CD14-positive monocyte (primary cell): ENCODE results near the gene ZSWIM3. TPM values are rescaled to one million over a fixed set of nuclear protein-coding genes. Genes with fewer than 3 reads are reported as not detected.

Experiments
- DNase-seq, 3 donors: peaks; one replicate each; pipeline ENCODE4 v3.0.0-alpha.2; 2011 to 2022
- H2AFZ ChIP-seq: 2 replicates; pipeline ENCODE4 v1.6.0; 2012; ENCODE audit warnings: mild to moderate bottlenecking, low read depth, low read length, inconsistent platforms; ENCODE audit not compliant: insufficient read depth, poor library complexity, severe bottlenecking
- H3K27ac ChIP-seq, 2 donors: 1 replicate in 1 of 2; 2 replicates in 1 of 2; pipeline ENCODE4 v1.5.1; 2012 to 2013; ENCODE audit warnings: low read length in 2 of 2, control low read depth in 1 of 2, inconsistent platforms in 1 of 2, low read depth in 1 of 2, mild to moderate bottlenecking in 1 of 2
- H3K27me3 ChIP-seq, 2 donors: one replicate each; pipeline versions ENCODE4 v1.6.0 to v1.6.1; 2011 to 2013; ENCODE audit warnings: low read length in 2 of 2; ENCODE audit not compliant: control insufficient read depth in 2 of 2, insufficient read depth in 2 of 2
- H3K36me3 ChIP-seq, 2 donors: replicated peaks in 1 of 2; 1 replicate in 1 of 2; 2 replicates in 1 of 2; pipeline versions ENCODE4 v1.5.1 to v1.6.1; 2012 to 2013; ENCODE audit warnings: low read length in 2 of 2, control low read depth in 1 of 2, inconsistent platforms in 1 of 2, mild to moderate bottlenecking in 1 of 2; ENCODE audit not compliant: insufficient read depth in 2 of 2, control insufficient read depth in 1 of 2
- H3K4me1 ChIP-seq, 2 donors: 1 replicate in 1 of 2; 2 replicates in 1 of 2; pipeline versions ENCODE4 v1.5.1 to v1.6.1; 2012 to 2013; ENCODE audit warnings: low read length in 2 of 2, control low read depth in 1 of 2, inconsistent platforms in 1 of 2, mild to moderate bottlenecking in 1 of 2, moderate library complexity in 1 of 2; ENCODE audit not compliant: insufficient read depth in 2 of 2, control insufficient read depth in 1 of 2
- H3K4me2 ChIP-seq: replicated peaks from 2 replicates; pipeline ENCODE3; 2012; ENCODE audit warnings: low read length, moderate library complexity, mild to moderate bottlenecking; ENCODE audit not compliant: poor library complexity, severe bottlenecking; ENCODE audit errors: extremely low read depth
- H3K4me3 ChIP-seq, 3 experiments: fragments of 200-600 bp in 1 of 3; sonication (generic) in 1 of 3; replicated peaks in 1 of 3; 1 replicate in 2 of 3; 2 replicates in 1 of 3; pipeline ENCODE4 v1.5.1; 2011 to 2013; ENCODE audit warnings: low read length in 3 of 3, mild to moderate bottlenecking in 3 of 3, control low read depth in 2 of 3, low read depth in 2 of 3, inconsistent platforms in 1 of 3, moderate library complexity in 1 of 3
- H3K79me2 ChIP-seq: 2 replicates; pipeline ENCODE4 v1.6.0; 2012; ENCODE audit warnings: mild to moderate bottlenecking, control low read depth, inconsistent platforms, low read length, moderate library complexity; ENCODE audit not compliant: insufficient read depth
- H3K9ac ChIP-seq: 2 replicates; pipeline ENCODE4 v1.6.0; 2017; ENCODE audit warnings: low read length, mild to moderate bottlenecking; ENCODE audit not compliant: insufficient read depth, poor library complexity, severe bottlenecking
- H3K9me3 ChIP-seq, 2 donors: replicated peaks in 1 of 2; 1 replicate in 1 of 2; 2 replicates in 1 of 2; pipeline versions ENCODE4 v1.5.1 to v1.6.1; 2012 to 2013; ENCODE audit warnings: low read length in 2 of 2, control low read depth in 1 of 2; ENCODE audit not compliant: control insufficient read depth in 1 of 2, insufficient read depth in 1 of 2
- H4K20me1 ChIP-seq: 2 replicates; pipeline ENCODE4 v1.6.0; 2012; ENCODE audit warnings: mild to moderate bottlenecking, low read length, control low read depth, moderate library complexity; ENCODE audit not compliant: insufficient read depth
- H3K27ac Mint-ChIP-seq, 7 donors: one replicate each; pipeline ENCODE4 v1.8.0; 2020; ENCODE audit warnings: mild to moderate bottlenecking in 7 of 7, mixed read lengths in 7 of 7, moderate library complexity in 6 of 7, inconsistent platforms in 2 of 7
- H3K27me3 Mint-ChIP-seq, 3 donors: one replicate each; pipeline ENCODE4 v1.8.0; 2021 to 2022; ENCODE audit warnings: low read depth in 3 of 3, mild to moderate bottlenecking in 3 of 3, mixed read lengths in 3 of 3, moderate library complexity in 3 of 3, inconsistent platforms in 1 of 3
- H3K36me3 Mint-ChIP-seq, 2 donors: one replicate each; pipeline ENCODE4 v1.8.0; 2020; ENCODE audit warnings: mixed read lengths in 2 of 2, inconsistent platforms in 1 of 2, mild to moderate bottlenecking in 1 of 2
- H3K4me1 Mint-ChIP-seq: one replicate; pipeline ENCODE4 v1.8.0; 2020; ENCODE audit warnings: mild to moderate bottlenecking, mixed read lengths
- H3K4me3 Mint-ChIP-seq, 2 donors: one replicate each; pipeline ENCODE4 v1.8.0; 2020; ENCODE audit warnings: mild to moderate bottlenecking in 2 of 2, mixed read lengths in 2 of 2, moderate library complexity in 1 of 2
- H3K9me3 Mint-ChIP-seq, 7 donors: one replicate each; pipeline ENCODE4 v1.8.0; 2020 to 2022; ENCODE audit warnings: mixed read lengths in 7 of 7, mild to moderate bottlenecking in 6 of 7, moderate library complexity in 6 of 7, inconsistent platforms in 2 of 7
- WGBS: methylation state at CpG from one replicate; pipeline ENCODE4 v1.1.5; 2013; ENCODE audit warnings: missing lambda C conversion rate; ENCODE audit not compliant: insufficient coverage; 5-methylcytosine and 5-hydroxymethylcytosine counted together
- intact Hi-C, 2 donors: fragments of 100-400 bp; cut with micrococcal nuclease; formaldehyde crosslinking; loops; one replicate each; pipeline versions ENCODE4 v1.15.0 to v1.15.1; 2023
- polyA plus RNA-seq, 3 donors: library from polyadenylated mRNA; depleted of rRNA in 1 of 3; unstranded in 2 of 3; stranded (reverse) in 1 of 3; fragments of 300-500 nt in 2 of 3; fragments of >200 nt in 1 of 3; fragmentation: Illumina TruSeq in 2 of 3; gene quantifications; 1 replicate in 2 of 3; 2 replicates in 1 of 3; pipeline ENCODE4 v1.2.3, GENCODE V29; 2012 to 2021
- TF ChIP-seq, protein P1 (sequence below): fragments of 200-600 bp; IDR thresholded peaks from one replicate; pipeline ENCODE4 v1.8.0; 2022; ENCODE audit warnings: antibody characterized with exemption, mild to moderate bottlenecking

Gene ZSWIM3
- polyA plus RNA-seq, 3 donors = 0.29 to 1.5 (median 0.64) TPM

GRCh38 chr20:45835329-45835765 lies 22.1 kb upstream of the ZSWIM3 start:
- peak overlapping the region in 6 of 7 donors; percentile 21 to 85 (median 43) for H3K27ac Mint-ChIP-seq
- H3K4me2 ChIP-seq = peak overlapping the region; percentile 92

DNA sequence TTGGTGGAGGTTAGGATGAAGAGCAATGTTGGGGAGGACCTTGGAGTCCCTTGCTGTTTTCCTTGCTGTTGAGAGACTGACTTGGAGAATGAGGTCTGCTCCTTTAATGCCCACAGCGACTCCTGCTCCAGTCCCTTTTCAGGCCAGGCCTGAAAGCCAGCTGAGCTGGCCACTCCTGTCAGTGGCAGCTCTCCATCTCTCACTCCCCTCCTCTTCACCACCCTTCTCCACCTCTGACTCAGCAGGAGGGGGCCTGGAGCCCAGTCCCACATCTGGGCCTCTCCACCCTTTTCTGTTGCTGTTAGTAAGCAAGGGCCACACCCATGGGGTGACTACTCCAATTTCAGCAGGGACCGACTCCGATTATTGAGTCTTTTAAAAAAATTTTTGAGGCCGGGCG lies 21.6 kb upstream of the ZSWIM3 start:
- peak overlapping the region in 6 of 7 donors; percentile 28 to 85 (median 79) for H3K27ac Mint-ChIP-seq
- intact Hi-C loops = no loop called here
- H3K9me3 Mint-ChIP-seq = peaks cover 0 to 1% (median 0%) of the 10 kb centered on the region in 7 donors

More at GRCh38 chr20:45835329-45835765, 22.1 kb upstream of the ZSWIM3 start:
- H3K79me2 ChIP-seq = peaks cover 14% of the 10 kb centered on the region
- 90% methylated on average over 1 of the region's 3 CpGs for WGBS
- intact Hi-C loops = no loop called here
- peaks cover 0 to 1% (median 0%) of the 10 kb centered on the region in 7 donors for H3K9me3 Mint-ChIP-seq
- peaks cover 17 to 47% of the 10 kb centered on the region in 2 donors for H3K36me3 Mint-ChIP-seq
- TF ChIP-seq, protein P1, sequence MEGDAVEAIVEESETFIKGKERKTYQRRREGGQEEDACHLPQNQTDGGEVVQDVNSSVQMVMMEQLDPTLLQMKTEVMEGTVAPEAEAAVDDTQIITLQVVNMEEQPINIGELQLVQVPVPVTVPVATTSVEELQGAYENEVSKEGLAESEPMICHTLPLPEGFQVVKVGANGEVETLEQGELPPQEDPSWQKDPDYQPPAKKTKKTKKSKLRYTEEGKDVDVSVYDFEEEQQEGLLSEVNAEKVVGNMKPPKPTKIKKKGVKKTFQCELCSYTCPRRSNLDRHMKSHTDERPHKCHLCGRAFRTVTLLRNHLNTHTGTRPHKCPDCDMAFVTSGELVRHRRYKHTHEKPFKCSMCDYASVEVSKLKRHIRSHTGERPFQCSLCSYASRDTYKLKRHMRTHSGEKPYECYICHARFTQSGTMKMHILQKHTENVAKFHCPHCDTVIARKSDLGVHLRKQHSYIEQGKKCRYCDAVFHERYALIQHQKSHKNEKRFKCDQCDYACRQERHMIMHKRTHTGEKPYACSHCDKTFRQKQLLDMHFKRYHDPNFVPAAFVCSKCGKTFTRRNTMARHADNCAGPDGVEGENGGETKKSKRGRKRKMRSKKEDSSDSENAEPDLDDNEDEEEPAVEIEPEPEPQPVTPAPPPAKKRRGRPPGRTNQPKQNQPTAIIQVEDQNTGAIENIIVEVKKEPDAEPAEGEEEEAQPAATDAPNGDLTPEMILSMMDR = no peak
- peak in 1 of 3 donors; percentile 31 for DNase-seq
- H3K4me3 ChIP-seq = peak overlapping the region in 1 of 3 experiments; percentile 84
- no peaks in the 10 kb centered on the region for H3K9me3 ChIP-seq
- peak overlapping the region in 1 of 2 donors; percentile 88 for H3K4me3 Mint-ChIP-seq
- no peaks in the 10 kb centered on the region for H3K27me3 ChIP-seq
- peaks cover 53% of the 10 kb centered on the region for H3K4me1 Mint-ChIP-seq
- peaks cover 6 to 32% of the 10 kb centered on the region in 2 donors for H3K36me3 ChIP-seq
- no peaks in the 10 kb centered on the region for H3K27me3 Mint-ChIP-seq
- H3K9ac ChIP-seq = no peak overlapping the region
- peak overlapping the region in 1 of 2 donors; percentile 82 for H3K27ac ChIP-seq
- peaks cover 49 to 58% of the 10 kb centered on the region in 2 donors for H3K4me1 ChIP-seq
- no peak overlapping the region for H2AFZ ChIP-seq
- peaks cover 3% of the 10 kb centered on the region for H4K20me1 ChIP-seq

More for the DNA sequence above, 21.6 kb upstream of the ZSWIM3 start:
- Histone ChIP-seq H4K20me1 (peaks cover 3% of the 10 kb centered on the region), H3K4me1 (peaks cover 49 to 56% of the 10 kb centered on the region in 2 donors), H3K4me2 (peak overlapping the region; percentile 92), H3K9ac (no peak overlapping the region), H2AFZ (no peak overlapping the region), H3K36me3 (peaks cover 11 to 36% of the 10 kb centered on the region in 2 donors), H3K27ac (peak overlapping the region; percentile 29 to 82), H3K79me2 (peaks cover 14% of the 10 kb centered on the region), H3K9me3 (no peaks in the 10 kb centered on the region), H3K27me3 (no peaks in the 10 kb centered on the region), H3K4me3 (peak overlapping the region in 1 of 3 experiments; percentile 84)
- peaks cover 21 to 52% of the 10 kb centered on the region in 2 donors for H3K36me3 Mint-ChIP-seq
- peak in 1 of 3 donors; percentile 40 for DNase-seq
- peaks cover 50% of the 10 kb centered on the region for H3K4me1 Mint-ChIP-seq
- no peaks in the 10 kb centered on the region for H3K27me3 Mint-ChIP-seq
- H3K4me3 Mint-ChIP-seq = peak overlapping the region in 1 of 2 donors; percentile 54
- WGBS = 84% methylated on average over 4 of the region's 5 CpGs
- TF ChIP-seq, protein P1 = no peak
